Measurements from ENCODE around the gene MINDY3. TPM values are rescaled to one million over a fixed set of nuclear protein-coding genes. Genes with fewer than 3 reads are reported as not detected.
"Not testable (repeated sequence)": the region's sequence is repeated elsewhere in the genome, so short reads cannot be mapped to it uniquely, and the experiment has no call there.

The MINDY3 gene
- total RNA-seq, 1 donor from 2014 or later = 37.2 TPM

DNA sequence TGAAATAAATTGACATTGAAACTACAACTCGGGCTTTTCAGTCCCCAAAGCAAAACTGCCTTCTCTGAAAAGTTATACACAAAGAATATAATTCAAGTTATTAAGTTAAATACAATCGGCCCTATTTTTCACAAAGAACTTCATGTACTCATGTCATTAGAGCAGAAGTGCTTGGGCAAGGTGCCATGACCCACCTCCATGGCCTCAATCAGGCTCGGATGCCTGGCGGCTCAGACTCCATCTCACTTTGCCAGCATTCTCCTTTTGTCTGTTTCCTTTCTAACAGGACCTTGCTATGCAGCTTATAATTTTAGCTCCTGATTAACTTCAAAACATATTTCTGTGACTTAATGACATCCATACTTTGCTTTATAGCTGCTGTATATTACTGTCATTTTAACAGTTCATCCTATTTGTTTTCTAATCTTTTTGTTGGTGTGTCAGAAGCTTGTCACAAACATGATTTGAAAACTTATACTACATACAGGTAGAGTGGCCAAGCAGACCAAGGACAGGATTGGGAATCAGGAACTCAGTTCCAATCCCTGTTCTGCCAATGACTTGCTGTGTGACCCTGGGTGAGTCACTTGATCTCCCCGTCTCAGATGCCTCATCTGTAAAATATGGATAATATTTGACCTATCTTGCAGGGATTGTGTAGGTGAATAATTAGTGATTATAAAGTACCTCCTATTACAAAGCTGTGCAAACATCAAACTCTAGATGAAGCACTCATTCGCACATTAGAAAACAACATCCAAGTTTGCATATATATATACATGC lies 79.8 kb downstream of the MINDY3 start:
- DNase-seq (ENCODE audit: low read depth) = no peak

- peak; percentile 8 for DNase-seq (ENCODE audit: low read depth)
Observed at GRCh38 chr10:15775513-15775912, 84.8 kb downstream of the MINDY3 start.

DNA sequence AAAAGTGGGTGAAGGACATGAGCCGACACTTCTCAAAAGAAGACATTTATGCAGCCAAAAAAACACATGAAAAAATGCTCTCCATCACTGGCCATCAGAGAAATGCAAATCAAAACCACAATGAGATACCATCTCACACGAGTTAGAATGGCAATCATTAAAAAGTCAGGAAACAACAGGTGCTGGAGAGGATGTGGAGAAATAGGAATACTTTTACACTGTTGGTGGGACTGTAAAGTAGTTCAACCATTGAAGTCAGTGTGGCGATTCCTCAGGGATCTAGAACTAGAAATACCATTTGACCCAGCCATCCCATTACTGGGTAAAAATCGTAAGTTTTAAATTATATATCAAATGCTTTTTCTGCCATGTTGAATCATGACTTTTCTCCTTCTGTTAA lies 85.8 kb downstream of the MINDY3 start:
- not testable (repeated sequence) for DNase-seq (ENCODE audit: low read depth)

GRCh38 chr10:15764892-15765454 lies 95.3 kb downstream of the MINDY3 start:
- DNase-seq (ENCODE audit: low read depth) = no peak

- DNase-seq (ENCODE audit: low read depth) = no peak
Observed at GRCh38 chr10:15763006-15763405, 97.3 kb downstream of the MINDY3 start.

DNA sequence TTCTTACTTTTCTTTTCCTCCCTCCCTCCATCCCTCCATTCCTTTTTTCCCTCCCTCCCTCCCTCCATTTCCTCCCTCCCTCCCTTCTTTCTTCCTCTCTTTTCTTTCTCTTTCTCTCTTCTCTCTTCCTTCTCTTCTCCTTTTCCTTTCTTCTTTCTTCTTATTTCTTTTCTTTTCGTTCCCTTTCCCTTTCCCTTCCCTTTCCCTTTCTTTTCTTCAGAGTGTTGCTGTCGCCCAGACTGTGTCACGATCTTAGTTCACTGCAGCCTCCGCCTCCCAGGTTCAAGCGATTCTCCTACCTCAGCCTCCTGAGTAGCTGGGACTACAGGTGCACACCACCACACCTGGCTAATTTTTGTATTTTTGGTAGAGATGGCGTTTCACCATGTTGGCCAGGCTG lies 98.1 kb downstream of the MINDY3 start:
- DNase-seq (ENCODE audit: low read depth) = not testable (repeated sequence)

GRCh38 chr10:15761224-15761623 lies 99.1 kb downstream of the MINDY3 start:
- DNase-seq (ENCODE audit: low read depth) = not testable (repeated sequence)

GRCh38 chr10:15760681-15761080 lies 99.6 kb downstream of the MINDY3 start:
- no peak for DNase-seq (ENCODE audit: low read depth)

- DNase-seq (ENCODE audit: low read depth) = no peak
Observed at GRCh38 chr10:15759265-15759664, 101.0 kb downstream of the MINDY3 start.

DNA sequence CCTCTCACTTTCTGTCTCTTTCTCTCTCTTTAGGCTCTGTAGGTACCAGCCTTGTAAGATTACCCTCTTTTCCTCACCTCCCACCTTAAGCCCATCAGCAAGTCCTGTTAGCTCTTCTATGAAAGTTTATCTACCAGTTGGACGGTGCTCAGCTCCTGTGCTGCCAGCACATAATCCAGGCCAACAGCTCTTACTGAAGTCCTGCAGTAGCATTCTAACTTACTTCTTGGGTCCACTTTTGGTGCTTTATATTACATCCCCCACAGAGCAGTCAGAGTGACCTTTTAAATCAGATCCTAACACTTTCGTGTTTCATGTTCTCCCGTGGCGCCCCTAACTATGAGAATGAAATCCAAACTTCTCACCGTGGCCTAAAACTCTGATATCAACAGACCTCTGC lies 101.7 kb downstream of the MINDY3 start:
- no peak for DNase-seq (ENCODE audit: low read depth)

DNA sequence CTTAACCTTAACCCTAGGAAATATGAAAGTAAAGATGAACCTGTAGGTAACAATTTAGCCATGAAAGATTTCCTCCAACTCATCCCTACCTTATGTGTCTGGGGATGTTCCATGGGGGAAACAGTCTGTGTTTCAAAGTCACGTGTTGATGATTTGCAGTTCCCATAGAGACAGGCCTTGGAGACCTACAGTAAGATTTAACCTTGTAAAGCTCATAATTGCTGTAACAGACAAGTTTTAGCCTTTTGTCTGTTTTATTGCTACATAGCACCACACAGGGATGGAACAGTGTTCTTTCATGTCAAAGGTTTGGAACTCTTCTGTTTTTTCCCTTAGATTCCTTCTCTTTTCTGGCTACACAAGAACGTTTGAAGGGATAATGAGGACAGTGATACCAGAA lies 105.4 kb downstream of the MINDY3 start:
- no peak for DNase-seq (ENCODE audit: low read depth)

DNA sequence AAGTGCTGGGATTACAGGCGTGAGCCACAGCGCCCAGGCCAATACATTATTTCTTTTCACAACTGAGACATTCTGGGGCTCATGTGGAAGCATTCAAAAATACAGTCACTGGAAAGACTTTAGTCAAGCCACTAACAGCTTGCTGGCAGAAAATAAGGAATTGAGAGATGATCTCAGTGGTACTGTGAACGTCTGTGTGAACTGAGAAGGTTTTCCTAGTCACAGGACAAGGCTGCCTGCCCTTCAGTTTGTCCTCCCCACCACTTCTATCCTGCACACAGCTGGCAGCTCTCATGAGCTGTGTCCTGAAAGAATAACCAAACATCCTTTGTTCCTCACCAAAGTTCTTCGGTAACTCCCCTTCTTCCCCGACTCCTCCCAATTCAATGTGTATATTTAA lies 109.3 kb downstream of the MINDY3 start:
- DNase-seq (ENCODE audit: low read depth) = no peak

DNA sequence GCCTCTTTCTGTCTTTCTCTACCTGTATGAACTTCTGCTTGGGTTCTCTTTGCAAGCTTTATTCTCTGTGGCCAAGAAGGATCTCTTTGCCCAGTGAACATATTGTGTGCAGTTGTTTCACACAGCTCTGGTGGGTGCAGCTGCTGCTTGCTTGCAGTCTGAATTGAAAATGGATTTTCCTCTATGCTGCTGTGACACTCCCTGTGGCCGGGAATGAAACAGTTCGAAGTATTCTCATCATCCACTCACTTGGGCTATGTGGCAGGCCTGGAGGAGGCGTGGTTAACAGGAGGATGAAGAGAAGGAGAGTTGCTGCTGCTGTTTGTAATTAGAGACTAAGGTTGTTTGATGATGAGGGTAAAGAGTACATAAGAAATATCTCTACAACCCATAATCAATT lies 112.2 kb downstream of the MINDY3 start:
- no peak for DNase-seq (ENCODE audit: low read depth)

GRCh38 chr10:15747632-15748031 lies 112.7 kb downstream of the MINDY3 start:
- DNase-seq (ENCODE audit: low read depth) = no peak

DNA sequence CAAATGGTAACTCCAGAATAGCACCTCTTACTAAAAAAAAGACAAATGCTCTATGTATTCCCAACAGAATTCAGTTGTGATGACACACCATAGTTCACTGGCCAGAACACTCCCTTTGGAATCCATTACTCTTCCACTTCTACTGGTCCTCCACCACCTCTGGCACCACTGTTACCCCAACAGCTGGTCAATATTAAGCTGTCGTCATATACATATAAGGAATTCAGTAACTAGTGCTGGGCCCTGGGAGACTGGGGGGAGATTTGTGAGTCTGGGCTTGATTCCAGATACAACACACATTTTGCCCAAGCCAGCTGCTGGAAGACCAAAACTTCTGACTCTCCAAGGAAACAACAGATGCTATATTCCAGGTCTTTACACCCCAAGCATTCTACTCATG lies 114.6 kb downstream of the MINDY3 start:
- DNase-seq (ENCODE audit: low read depth) = no peak

- DNase-seq (ENCODE audit: low read depth) = peak; percentile 56
Observed at GRCh38 chr10:15744217-15744865, 116.0 kb downstream of the MINDY3 start.

DNA sequence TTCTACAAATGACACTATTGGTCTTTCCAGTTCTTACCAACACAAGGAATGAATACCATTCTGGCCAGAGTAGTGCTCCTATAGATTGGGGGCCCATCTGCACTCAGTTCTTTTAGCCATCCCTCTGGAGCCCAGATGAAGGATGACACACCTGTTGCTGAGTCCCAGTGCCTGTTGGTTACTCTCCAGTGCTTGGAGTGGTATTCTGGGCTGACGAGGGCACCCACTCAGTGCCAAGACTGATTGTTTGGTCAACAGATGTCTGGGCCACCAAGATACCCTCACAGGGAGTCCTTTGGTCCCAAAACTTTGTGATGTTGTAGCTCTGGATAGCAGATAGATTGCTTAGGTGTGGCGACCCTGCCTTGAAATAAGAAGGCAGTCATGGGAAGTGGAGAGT lies 116.9 kb downstream of the MINDY3 start:
- DNase-seq (ENCODE audit: low read depth) = no peak

GRCh38 chr10:15742836-15743235 lies 117.5 kb downstream of the MINDY3 start:
- no peak for DNase-seq (ENCODE audit: low read depth)

DNA sequence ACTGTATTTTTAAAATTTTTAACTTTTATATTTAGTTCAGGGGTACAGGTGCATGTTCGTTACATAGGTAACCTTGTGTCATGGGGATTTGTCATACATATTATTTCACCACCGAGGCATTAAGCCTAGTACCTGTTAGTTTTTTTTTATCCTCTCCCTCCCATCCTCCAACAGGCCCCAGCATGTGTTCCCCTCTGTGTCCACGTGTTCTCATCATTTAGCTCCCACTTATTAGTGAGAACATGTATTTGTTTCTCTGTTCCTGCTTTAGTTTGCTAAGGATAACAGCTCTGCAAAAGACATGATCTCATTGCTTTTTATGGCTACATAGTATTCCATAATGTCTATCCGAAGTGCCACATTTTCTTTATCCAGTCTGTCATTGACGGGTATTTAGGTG lies 118.2 kb downstream of the MINDY3 start:
- no peak for DNase-seq (ENCODE audit: low read depth)

- no peak for DNase-seq (ENCODE audit: low read depth)
Observed at GRCh38 chr10:15741581-15741980, 118.7 kb downstream of the MINDY3 start.

DNA sequence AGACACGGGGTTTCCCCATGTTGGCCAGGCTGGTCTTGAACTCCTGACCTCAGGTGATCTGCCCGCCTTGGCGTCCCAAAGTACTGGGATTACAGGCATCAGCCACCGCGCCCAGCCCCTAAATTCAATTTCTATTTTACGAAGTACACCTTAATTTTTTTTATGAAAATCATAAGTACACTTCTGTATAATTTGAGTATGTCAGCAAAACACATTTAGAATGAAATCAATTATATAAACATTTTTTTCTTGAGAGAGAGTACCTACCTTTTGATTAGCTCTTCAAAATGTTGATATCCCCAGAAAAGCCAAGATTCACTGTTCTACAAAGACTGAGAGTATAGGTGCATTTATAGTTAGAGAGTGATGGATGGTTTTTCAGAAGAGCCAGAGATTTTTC lies 120.0 kb downstream of the MINDY3 start:
- DNase-seq (ENCODE audit: low read depth) = no peak

DNA sequence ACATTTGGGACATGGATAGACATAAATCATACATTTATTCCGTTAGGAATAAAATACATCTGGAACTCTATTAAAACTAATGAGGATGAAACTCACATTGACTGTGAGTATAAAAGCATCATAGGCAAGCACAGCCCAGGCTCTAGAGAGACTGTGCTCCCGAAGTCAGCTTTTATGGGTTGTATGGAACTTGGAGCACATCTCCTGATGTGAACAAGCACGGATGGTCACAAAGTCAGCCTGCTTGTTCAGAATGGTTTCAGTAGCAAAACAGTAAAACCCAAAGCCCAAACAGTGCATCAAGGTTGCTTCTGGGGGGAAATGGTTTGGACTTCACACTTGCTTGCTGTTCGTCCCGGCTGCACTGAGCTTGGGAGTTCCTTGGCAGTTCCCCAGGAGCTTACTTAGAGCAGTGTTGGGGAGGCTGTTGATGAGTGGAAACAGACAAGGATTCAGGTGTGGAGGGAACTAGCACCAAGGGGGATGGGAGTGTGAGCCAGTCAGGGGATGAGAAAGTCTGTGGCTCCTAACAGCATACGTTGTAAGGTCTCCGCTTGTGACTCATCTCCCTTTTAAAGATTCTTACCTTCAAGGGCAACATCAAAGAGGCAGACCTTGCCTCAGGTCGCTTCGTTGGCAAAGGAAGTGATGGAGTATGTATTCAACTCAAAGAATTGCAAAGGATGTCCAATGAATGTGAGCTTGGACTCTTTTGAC lies 120.9 kb downstream of the MINDY3 start:
- DNase-seq (ENCODE audit: low read depth) = no peak
